ENCODE results near the gene SKA2. TPM values are rescaled to one million over a fixed set of nuclear protein-coding genes. Genes with fewer than 3 reads are reported as not detected.

SKA2 gene
- total and polyA plus RNA-seq, 2 donors (not counting 1 experiment from before 2014, with no cell fraction given), result 2.9 to 10.3 TPM

- peaks cover 5% of the 10 kb centered on the region for H3K4me1 Mint-ChIP-seq
- no peak overlapping the region for H3K27ac Mint-ChIP-seq
- H3K9ac ChIP-seq (ENCODE audit: low read length), result no peak overlapping the region
Measured at GRCh38 chr17:59161477-59161876, 6.5 kb upstream of the SKA2 start.

DNA sequence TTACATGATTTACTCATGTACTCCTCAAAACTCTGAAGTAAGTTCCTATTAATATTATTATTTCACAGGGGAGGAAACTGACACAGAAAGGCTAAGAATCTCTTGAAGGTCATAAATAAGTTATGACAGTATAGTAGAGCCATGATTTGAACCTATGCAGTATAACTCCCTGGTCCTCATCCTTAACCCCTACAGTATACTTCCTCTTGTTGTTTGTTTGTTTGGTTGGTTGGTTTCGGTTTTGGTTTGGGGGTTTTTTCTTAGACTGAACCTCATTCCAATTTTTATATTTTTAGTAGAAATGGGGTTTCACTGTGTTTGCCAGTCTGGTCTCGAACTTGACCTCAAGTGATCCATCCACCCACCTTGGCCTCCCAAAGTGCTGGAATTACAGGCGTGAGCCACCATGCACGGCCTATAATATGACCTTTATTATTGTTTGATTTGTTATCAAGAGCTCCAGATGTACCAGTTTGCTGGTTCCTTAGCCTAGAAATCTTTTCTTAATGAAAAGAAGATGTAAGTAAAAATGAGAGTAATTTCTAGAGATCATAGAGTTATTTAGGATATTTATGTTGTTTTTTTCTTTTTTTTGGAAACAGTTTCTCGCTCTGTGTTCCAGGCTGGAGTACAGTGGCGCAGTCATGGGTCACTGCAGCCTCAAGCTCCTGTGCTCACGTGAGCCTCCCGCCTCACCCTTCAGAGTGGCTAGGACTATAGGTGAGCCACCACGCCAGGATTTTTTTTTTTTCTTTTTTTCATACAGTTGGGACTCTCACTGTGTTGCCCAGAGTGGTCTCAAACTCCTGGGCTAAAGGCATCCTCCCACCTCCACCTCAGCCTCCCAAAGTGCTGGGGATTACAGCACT is 5.4 kb upstream of the SKA2 start:
- ATAC-seq (ENCODE audit: low read depth) (no peak), DNase-seq (peak; percentile 16)
- intact Hi-C loops (cut with micrococcal nuclease), result no loop called here
- no peak overlapping the region for H3K27ac Mint-ChIP-seq
- Histone ChIP-seq H4K20me1 (ENCODE audit: control insufficient read depth, insufficient read depth, low read length, poor library complexity, severe bottlenecking) (no peaks in the 10 kb centered on the region), H2AFZ (ENCODE audit: insufficient read depth, low read depth, low read length, poor library complexity, severe bottlenecking) (peak overlapping the region; percentile 34), H3K79me2 (ENCODE audit: control insufficient read depth, insufficient read depth, low read length) (peaks cover 47% of the 10 kb centered on the region), H3K36me3 (replicated peaks in 1 of 2; ENCODE audit: control extremely low read depth in 1 of 2, control insufficient read depth in 1 of 2, extremely low read depth in 1 of 2, insufficient read depth in 2 of 2, low read length in 1 of 2) (no peaks in the 10 kb centered on the region), H3K4me1 (ENCODE audit: control insufficient read depth in 2 of 2, insufficient read depth in 2 of 2, low read length in 2 of 2) (peaks cover 6 to 7% of the 10 kb centered on the region in 2 donors), H3K27ac (ENCODE audit: low read length in 2 of 2) (peak overlapping the region in 1 of 2 donors; percentile 41), H3K27me3 (replicated peaks in 1 of 4; ENCODE audit: control extremely low read depth in 1 of 4, control insufficient read depth in 3 of 4, insufficient read depth in 4 of 4, low read length in 3 of 4) (no peaks in the 10 kb centered on the region), H3K4me2 (replicated peaks; ENCODE audit: low read depth, low read length, poor library complexity, severe bottlenecking) (peak overlapping the region; percentile 43), H3K4me3 (ENCODE audit: control extremely low read depth in 1 of 5, extremely low read depth in 1 of 5, insufficient read depth in 1 of 5, low read depth in 2 of 5, low read length in 4 of 5) (no peak overlapping the region), H3K9ac (ENCODE audit: low read length) (no peak overlapping the region), H3K9me3 (ENCODE audit: control extremely low read depth in 1 of 3, control insufficient read depth in 2 of 3, insufficient read depth in 1 of 3, low read length in 2 of 3) (no peaks in the 10 kb centered on the region)
- ChIA-PET POLR2A (no interaction called here), CTCF (interaction anchor here (0.6 kb wide), 1 partner anchor 43 kb away, joined by 3 read pairs; no protein-coding TSS in a partner anchor)
- no peak overlapping the region for H3K4me3 Mint-ChIP-seq
- H3K27me3 Mint-ChIP-seq, result no peaks in the 10 kb centered on the region
- no peaks in the 10 kb centered on the region for H3K4me1 Mint-ChIP-seq
- WGBS (ENCODE audit: insufficient coverage), result 100% methylated on average over 3 of the region's 9 CpGs
- H3K9me3 Mint-ChIP-seq (ENCODE audit: insufficient read depth), result no peaks in the 10 kb centered on the region
- TF ChIP-seq, protein P1, sequence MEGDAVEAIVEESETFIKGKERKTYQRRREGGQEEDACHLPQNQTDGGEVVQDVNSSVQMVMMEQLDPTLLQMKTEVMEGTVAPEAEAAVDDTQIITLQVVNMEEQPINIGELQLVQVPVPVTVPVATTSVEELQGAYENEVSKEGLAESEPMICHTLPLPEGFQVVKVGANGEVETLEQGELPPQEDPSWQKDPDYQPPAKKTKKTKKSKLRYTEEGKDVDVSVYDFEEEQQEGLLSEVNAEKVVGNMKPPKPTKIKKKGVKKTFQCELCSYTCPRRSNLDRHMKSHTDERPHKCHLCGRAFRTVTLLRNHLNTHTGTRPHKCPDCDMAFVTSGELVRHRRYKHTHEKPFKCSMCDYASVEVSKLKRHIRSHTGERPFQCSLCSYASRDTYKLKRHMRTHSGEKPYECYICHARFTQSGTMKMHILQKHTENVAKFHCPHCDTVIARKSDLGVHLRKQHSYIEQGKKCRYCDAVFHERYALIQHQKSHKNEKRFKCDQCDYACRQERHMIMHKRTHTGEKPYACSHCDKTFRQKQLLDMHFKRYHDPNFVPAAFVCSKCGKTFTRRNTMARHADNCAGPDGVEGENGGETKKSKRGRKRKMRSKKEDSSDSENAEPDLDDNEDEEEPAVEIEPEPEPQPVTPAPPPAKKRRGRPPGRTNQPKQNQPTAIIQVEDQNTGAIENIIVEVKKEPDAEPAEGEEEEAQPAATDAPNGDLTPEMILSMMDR (IDR thresholded peaks at IDR 0.05), result no peak
- no peak for TF ChIP-seq EZH2 (IDR thresholded peaks at IDR 0.05; ENCODE audit: borderline replicate concordance, insufficient read depth, low read depth, low read length, poor library complexity, severe bottlenecking)

More at GRCh38 chr17:59161477-59161876, 6.5 kb upstream of the SKA2 start:
- POLR2A ChIA-PET, result no interaction called here
- H3K4me1 ChIP-seq (ENCODE audit: control insufficient read depth in 2 of 2, insufficient read depth in 2 of 2, low read length in 2 of 2), result peaks cover 3 to 4% of the 10 kb centered on the region in 2 donors
- WGBS (ENCODE audit: insufficient coverage), result 100% methylated on average over 1 of the region's 2 CpGs
- DNase-seq, result no peak
- H3K36me3 ChIP-seq (replicated peaks in 1 of 2; ENCODE audit: control extremely low read depth in 1 of 2, control insufficient read depth in 1 of 2, extremely low read depth in 1 of 2, insufficient read depth in 2 of 2, low read length in 1 of 2), result no peaks in the 10 kb centered on the region
- H3K27ac ChIP-seq (ENCODE audit: low read length in 2 of 2), result no peak overlapping the region
- no peak for ATAC-seq (ENCODE audit: low read depth)
- CTCF ChIA-PET, result no interaction called here
- no peak overlapping the region for H3K4me3 ChIP-seq (ENCODE audit: control extremely low read depth in 1 of 5, extremely low read depth in 1 of 5, insufficient read depth in 1 of 5, low read depth in 2 of 5, low read length in 4 of 5)
- peaks cover 47% of the 10 kb centered on the region for H3K79me2 ChIP-seq (ENCODE audit: control insufficient read depth, insufficient read depth, low read length)
- H3K27me3 ChIP-seq (replicated peaks in 1 of 4; ENCODE audit: control extremely low read depth in 1 of 4, control insufficient read depth in 3 of 4, insufficient read depth in 4 of 4, low read length in 3 of 4), result no peaks in the 10 kb centered on the region
- TF ChIP-seq, protein P1 (IDR thresholded peaks at IDR 0.05), result no peak
- TF ChIP-seq EZH2 (IDR thresholded peaks at IDR 0.05; ENCODE audit: borderline replicate concordance, insufficient read depth, low read depth, low read length, poor library complexity, severe bottlenecking), result no peak
- intact Hi-C loops (cut with micrococcal nuclease), result no loop called here
- no peak overlapping the region for H2AFZ ChIP-seq (ENCODE audit: insufficient read depth, low read depth, low read length, poor library complexity, severe bottlenecking)
- H3K9me3 Mint-ChIP-seq (ENCODE audit: insufficient read depth), result no peaks in the 10 kb centered on the region
- no peak overlapping the region for H3K4me3 Mint-ChIP-seq
- no peaks in the 10 kb centered on the region for H4K20me1 ChIP-seq (ENCODE audit: control insufficient read depth, insufficient read depth, low read length, poor library complexity, severe bottlenecking)
- no peaks in the 10 kb centered on the region for H3K27me3 Mint-ChIP-seq
- no peak overlapping the region for H3K4me2 ChIP-seq (replicated peaks; ENCODE audit: low read depth, low read length, poor library complexity, severe bottlenecking)
- no peaks in the 10 kb centered on the region for H3K9me3 ChIP-seq (ENCODE audit: control extremely low read depth in 1 of 3, control insufficient read depth in 2 of 3, insufficient read depth in 1 of 3, low read length in 2 of 3)
